Skin of body (tissue), 2 donors: ENCODE results near the gene EFCAB8. TPM values are rescaled to one million over a fixed set of nuclear protein-coding genes. Genes with fewer than 3 reads are reported as not detected.
"Not testable (repeated sequence)": the region's sequence is repeated elsewhere in the genome, so short reads cannot be mapped to it uniquely, and the experiment has no call there.

ENCODE experiments used
- DNase-seq: peaks from one replicate; lab custom pipeline; 2025; lab: John Stamatoyannopoulos, UW
- total RNA-seq: library from RNA; depleted of rRNA; stranded (reverse); fragments of >200 nt; gene quantifications from one replicate; pipeline ENCODE4 v1.2.3, GENCODE V29; 2014

Gene EFCAB8
- total RNA-seq, 1 donor from 2014 or later, result not detected

GRCh38 chr20:32842688-32843524, 15.8 kb upstream of the EFCAB8 start:
- DNase-seq, result no peak

DNA sequence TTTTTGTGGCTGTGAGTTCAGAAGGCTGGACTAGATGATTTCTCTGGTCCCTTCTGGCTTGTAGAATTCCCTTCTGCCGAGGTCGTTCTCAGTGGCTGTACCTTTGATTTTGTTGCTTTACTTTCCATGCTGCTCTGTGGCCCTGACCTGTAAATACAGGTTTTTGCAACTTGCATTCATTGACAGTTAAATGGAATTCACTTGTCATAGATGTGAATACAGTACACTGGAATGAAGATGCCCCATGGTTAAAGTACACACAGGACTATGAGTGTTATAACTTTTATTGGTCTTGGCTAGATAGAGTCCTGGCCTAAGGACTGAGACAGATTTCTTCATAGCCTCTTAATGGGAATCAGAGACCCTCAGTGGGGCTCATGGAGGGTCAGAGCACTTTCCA, 12.9 kb upstream of the EFCAB8 start:
- no peak for DNase-seq

DNA sequence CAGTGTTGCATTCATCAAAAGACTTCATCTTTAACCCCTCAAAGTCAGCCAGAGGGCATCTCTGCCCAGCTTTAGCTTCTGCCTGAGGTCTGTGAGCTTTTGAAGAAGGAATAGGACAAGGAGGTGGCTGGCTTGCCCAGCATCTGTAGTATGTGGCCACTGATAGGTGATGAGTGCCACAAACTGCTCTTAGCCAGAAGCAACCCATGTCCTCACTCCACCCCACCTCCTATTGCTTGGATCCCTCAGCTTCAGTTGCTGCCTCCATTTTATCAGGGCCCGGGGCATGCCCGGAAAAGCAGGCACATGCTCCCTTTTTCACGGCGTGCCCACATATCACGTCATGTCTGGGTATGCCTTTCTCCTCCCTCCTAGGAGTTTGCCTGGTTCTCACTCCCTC, 11.9 kb upstream of the EFCAB8 start:
- DNase-seq, result no peak

- no peak for DNase-seq
Measured at GRCh38 chr20:32847964-32848363, 10.8 kb upstream of the EFCAB8 start.

DNA sequence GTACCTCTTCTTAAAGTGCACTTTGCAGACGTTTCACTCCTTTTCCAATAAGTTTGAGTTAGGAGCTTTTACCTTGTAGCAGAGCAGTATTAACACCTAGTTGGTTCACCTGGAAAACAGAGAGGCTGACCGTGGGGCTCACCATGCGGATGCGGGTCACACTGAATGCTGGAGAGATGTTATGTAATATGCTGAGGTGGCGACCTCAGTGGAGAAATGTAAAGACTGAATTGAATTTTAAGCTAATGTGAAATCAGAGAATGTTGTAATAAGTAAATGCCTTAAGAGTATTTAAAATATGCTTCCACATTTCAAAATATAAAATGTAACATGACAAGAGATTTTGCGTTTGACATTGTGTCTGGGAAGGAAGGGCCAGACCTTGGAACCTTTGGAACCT, 9.9 kb upstream of the EFCAB8 start:
- DNase-seq, result no peak

DNA sequence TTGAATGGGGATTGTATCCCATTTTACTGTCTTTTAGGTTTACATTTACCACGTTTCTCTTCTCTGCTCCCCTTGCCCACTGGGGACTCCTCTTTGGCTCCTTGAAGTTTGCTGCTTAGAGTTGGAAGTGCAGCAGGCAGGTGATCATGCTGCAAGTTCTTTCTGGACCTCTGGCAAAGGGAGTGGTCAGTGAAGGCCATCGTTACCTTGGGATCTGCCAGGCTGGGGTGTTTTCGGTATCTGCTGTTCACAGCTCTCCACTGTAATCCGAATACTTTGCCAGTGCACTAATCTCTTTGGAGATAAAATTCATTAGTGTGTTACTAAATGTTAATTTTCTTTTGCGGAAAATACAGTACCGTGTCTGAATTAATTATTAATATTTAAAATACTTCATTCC, 9.1 kb upstream of the EFCAB8 start:
- no peak for DNase-seq

DNA sequence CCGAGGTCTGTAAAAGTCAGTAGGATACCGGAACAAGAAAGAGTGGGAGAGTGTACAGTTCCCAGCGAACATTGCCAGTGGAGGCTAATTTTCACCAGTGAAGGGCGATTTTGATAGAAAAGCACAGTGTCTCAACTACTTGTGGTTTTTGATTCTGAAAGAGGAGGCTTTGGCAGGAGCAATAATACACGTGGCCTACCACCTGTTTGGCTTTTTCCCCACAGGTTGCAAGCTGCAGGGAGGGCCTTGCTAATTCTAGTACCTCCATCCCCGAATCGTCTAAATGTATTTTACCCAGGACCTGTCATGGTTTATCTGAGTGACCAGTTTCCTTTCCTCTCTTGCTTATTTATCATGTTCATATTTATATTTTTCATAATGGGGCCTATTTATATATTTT, 3.3 kb upstream of the EFCAB8 start:
- DNase-seq, result no peak

DNA sequence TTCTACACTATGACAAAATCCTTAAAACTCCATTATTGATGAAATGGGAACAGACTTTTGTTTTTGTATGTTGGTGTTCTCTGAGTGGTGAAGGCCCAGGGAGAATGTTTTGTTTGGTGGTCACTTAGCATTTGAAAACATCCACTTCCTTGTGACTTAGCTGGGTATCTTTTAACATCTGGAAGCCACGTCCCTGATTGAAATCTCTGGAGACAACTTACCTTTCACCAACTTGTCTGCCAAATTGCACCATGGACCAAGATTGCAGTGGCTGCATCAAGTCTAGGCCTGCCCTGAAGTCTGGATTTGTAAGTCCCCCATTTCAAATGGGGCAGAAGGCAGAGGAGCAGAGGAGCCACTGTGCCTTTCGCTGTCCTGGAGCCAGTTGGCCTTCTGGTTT, 534 bp upstream of the EFCAB8 start:
- no peak for DNase-seq

- DNase-seq, result no peak
Measured at GRCh38 chr20:32861446-32861845, 2.7 kb downstream of the EFCAB8 start.

- no peak for DNase-seq
Measured at GRCh38 chr20:32869562-32869961, 10.8 kb downstream of the EFCAB8 start.

DNA sequence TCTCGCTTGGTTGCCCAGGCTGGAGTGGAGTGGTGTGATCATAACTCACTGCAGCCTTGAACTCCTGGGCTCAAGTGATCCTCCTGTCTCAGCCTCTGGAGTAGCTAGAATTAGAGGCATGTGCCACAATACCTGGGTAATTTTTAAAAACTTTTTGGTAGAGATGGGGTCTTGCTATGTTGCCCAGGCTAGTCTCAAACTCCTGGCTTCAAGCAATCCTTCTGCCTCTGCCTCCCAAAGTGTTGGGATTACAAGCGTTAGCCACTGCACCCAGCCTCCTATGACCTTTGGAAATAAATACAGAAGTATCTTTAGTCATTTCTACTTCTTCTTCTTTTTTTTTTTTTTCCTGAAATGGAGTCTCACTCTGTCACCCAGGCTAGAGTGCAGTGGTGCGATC, 11.8 kb downstream of the EFCAB8 start:
- DNase-seq, result not testable (repeated sequence)

DNA sequence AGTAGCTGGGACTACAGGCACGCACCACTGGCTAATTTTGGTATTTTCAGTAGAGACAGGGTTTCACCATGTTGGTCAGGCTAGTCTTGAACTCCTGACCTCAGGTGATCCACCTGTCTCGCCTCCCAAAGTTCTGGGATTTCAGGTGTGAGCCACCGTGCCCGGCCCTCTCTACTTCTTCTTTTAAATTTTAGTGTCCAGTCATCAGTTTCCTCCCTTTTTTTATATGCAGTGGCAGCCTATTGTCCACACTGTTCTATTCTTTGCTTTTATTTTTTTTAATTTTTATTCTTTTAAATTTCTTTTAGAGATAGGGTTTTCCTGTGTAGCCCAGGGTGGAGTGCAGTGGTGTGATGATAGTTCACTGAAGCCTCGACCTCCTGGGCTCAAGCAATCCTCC, 12.3 kb downstream of the EFCAB8 start:
- no peak for DNase-seq

- no peak for DNase-seq
Measured at GRCh38 chr20:32871627-32872160, 13.0 kb downstream of the EFCAB8 start.

DNA sequence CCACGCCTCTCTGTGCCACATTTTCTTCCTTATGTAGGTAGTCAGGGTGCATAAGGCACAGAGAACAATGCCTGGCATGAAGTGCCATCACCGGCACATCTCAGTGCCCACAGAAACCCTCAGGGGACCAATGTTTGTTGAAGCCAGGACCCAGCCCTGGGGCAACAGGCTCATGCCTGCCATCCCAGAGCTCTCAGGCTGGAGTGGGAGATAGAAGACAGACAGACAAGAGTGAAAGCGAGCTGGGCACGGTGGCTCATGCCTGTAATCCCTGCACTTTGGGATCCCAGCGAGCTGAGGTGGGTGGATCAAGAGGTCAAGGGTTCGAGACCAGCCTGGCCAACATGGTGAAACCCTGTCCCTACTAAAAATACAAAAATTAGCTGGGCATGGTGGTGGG, 13.5 kb downstream of the EFCAB8 start:
- no peak for DNase-seq

DNA sequence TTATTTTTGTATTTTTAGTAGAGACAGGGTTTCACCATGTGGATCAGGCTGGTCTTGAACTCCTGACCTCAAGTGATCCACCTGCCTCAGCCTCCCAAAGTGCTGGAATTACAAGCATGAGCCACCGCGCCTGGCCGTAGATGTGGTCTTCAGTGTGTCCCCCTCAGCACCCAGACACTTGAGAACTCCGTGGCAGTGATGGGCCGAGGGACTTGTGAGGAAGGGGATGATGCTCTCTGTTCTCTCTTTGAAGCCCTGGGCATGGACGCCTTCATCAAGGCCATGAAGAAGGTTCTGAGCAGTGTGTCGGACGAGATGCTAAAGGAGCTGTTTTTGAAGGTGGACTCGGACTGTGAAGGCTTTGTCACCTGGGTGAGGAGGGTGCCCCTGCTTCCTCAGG, 16.9 kb downstream of the EFCAB8 start:
- no peak for DNase-seq

DNA sequence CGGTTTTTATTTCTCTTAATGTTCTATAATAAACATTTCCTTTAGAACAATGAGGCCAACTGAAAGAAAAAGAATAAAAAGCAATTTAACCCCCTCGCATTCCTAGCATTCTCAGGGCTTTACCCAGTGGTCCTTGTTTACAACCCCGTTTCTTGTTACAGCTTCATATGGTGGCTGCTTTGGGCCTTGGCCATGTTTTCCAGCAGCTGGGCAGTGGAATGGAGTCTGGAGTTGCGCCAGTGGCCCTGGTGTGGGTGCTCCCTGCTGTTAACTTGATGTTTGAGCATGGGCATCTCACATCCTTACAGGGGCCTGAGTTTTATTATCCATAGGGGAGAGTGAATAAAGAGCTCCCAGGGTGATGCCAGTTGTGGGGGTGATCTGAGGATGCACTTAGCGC, 18.8 kb downstream of the EFCAB8 start:
- DNase-seq, result no peak

DNA sequence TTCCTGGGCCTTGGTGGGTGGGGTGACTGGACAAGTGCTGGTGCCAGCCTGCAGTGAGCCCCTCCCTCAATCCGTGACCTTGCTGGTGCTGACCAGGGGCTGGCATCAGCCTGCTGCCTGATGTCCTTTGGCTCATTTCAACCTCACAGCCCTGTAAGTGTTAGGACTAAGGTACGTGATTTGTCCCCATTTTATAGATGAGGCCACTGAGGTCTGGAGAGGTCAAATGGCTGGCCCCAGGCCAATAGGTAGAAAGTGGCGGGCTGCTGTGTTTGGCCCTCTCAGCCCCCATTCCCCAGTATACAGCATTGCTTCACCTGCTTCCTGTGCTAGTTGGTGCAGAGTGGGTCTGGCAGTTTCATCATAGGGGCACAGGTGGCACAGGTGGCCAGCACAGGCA, 20.1 kb downstream of the EFCAB8 start:
- DNase-seq, result no peak

GRCh38 chr20:32879538-32879937, 20.8 kb downstream of the EFCAB8 start:
- DNase-seq, result no peak

GRCh38 chr20:32880635-32881034, 21.9 kb downstream of the EFCAB8 start:
- no peak for DNase-seq

- no peak for DNase-seq
Measured at GRCh38 chr20:32883081-32883480, 24.4 kb downstream of the EFCAB8 start.

- DNase-seq, result no peak
Measured at GRCh38 chr20:32885185-32885584, 26.5 kb downstream of the EFCAB8 start.

DNA sequence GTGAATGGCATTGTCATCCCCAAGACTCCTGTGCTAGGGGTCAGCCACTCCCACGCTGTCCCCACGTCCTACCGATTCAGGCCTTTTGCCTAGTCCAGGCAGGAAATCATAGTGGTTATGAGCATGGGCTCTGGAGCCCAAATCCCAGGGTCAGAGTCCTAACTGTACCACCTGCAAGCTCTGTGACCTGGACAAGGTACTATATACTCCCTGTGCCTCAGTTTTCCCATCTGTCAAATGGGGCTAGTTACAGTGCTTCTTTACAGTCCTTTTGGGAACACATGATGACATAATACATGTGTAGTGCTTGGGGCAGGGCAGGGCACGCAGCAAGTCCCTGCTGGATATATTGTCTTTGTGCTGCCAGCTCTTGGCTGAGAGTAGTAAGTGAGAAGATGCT, 27.2 kb downstream of the EFCAB8 start:
- no peak for DNase-seq

DNA sequence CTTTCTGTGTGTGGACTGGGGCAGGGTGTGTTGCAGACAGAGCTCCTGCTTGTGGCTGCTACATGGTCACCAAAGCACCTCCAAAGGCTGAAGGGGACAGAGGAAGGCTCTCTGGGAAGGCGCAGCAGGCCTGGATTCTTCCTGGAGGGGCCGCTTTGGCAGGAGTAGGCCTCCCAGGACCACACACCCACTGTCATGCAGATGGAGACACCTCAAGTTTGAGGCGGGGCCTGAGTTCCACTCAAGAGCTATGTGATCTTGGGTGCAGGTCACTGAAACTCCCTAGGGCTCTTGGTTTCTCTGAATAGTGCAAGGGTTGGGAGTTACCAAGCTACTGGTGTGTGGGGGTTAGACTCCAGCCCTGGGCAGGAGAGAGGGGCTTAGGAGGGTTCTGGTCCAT, 27.9 kb downstream of the EFCAB8 start:
- no peak for DNase-seq
